ENCODE results near the gene NPAT. TPM values are rescaled to one million over a fixed set of nuclear protein-coding genes. Genes with fewer than 3 reads are reported as not detected.

NPAT gene
- total and polyA plus RNA-seq, 11 donors, result 1.8 to 12.3 (median 8.1) TPM

GRCh38 chr11:108112057-108112456 lies 110.4 kb downstream of the NPAT start:
- WGBS, 4 donors, result 65 to 82% (median 80%) methylated on average over 2 of the region's 2 CpGs
- Histone ChIP-seq H3K27ac (no peak overlapping the region), H3K36me3 (peaks cover 0 to 12% (median 0%) of the 10 kb centered on the region in 9 donors), H3K9me3 (no peaks in the 10 kb centered on the region), H3K4me1 (peaks cover 0 to 21% (median 10%) of the 10 kb centered on the region in 12 donors), H3K4me3 (no peak overlapping the region), H3K27me3 (no peaks in the 10 kb centered on the region)
- TF ChIP-seq POLR2A (IDR thresholded peaks at IDR 0.05), result no peak
- no peak for TF ChIP-seq CTCF (IDR thresholded peaks at IDR 0.05)
- intact Hi-C loops (cut with DNase I), result loop anchor here in 2 of 10 donors (10.0 kb wide), 1 partner anchor 533 kb away; no protein-coding TSS in a partner anchor
- no peak for DNase-seq
- no peak for ATAC-seq

- 94 to 95% (median 94%) methylated on average over 4 of the region's 4 CpGs for WGBS, 4 donors
- DNase-seq, result no peak
- peaks cover 0 to 16% (median 10%) of the 10 kb centered on the region in 12 donors for H3K4me1 ChIP-seq
- peaks cover 0 to 21% (median 5%) of the 10 kb centered on the region in 9 donors for H3K36me3 ChIP-seq
- no peak overlapping the region for H3K4me3 ChIP-seq
- H3K27ac ChIP-seq, result no peak overlapping the region
- no peaks in the 10 kb centered on the region for H3K9me3 ChIP-seq
- no peak for TF ChIP-seq CTCF (IDR thresholded peaks at IDR 0.05)
- TF ChIP-seq POLR2A (IDR thresholded peaks at IDR 0.05), result no peak
- no peaks in the 10 kb centered on the region for H3K27me3 ChIP-seq
- intact Hi-C loops (cut with DNase I), result loop anchor here in 2 of 10 donors (10.0 kb wide), 1 partner anchor 534 kb away; no protein-coding TSS in a partner anchor
- no peak for ATAC-seq
Observed at GRCh38 chr11:108111126-108111525, 111.3 kb downstream of the NPAT start.

Other genes starting within 250 kb of the NPAT start
- 10 to 100 TPM; 22.0 to 46.0 (median 36.8) TPM for gene CUL5, start 213.7 kb downstream of the NPAT start, total RNA-seq
- 10 to 100 TPM in 1 of 2 donors, 1 to 10 TPM in 1; 6.0 to 12.1 TPM for gene CUL5, start 213.7 kb downstream of the NPAT start, polyA plus RNA-seq
- 1,000 to 10,000 TPM in 1 of 9 donors, 100 to 1,000 TPM in 8; 206 to 1,337 (median 394) TPM for gene ACAT1, start 101.1 kb downstream of the NPAT start, total RNA-seq
- 100 to 1,000 TPM; 166 to 360 TPM for gene ACAT1, start 101.1 kb downstream of the NPAT start, polyA plus RNA-seq
- 10 to 100 TPM; 25.3 to 50.8 (median 32.8) TPM for gene ATM, start 429 bp upstream of the NPAT start, total RNA-seq
- gene ATM, start 429 bp upstream of the NPAT start, polyA plus RNA-seq, result 10 to 100 TPM; 14.0 to 15.5 TPM
- gene C11orf65, start 244.9 kb upstream of the NPAT start, total RNA-seq, result 1 to 10 TPM in 3 of 9 donors, under 1 TPM in 3, not detected in 3; 0.33 to 1.9 (median 1.1) TPM
- under 1 TPM; 0.14 to 0.19 TPM for gene C11orf65, start 244.9 kb upstream of the NPAT start, polyA plus RNA-seq

Data from heart left ventricle (tissue), 16 donors.